ENCODE results near the gene TSNAXIP1. TPM values are rescaled to one million over a fixed set of nuclear protein-coding genes. Genes with fewer than 3 reads are reported as not detected.

The TSNAXIP1 gene
- total and polyA plus RNA-seq, 2 experiments from 2014 or later: 0.97 to 2.4 TPM

GRCh38 chr16:67780847-67781564 is 25.7 kb upstream of the TSNAXIP1 start:
- H3K9me2 ChIP-seq (ENCODE audit: insufficient read depth): no peaks in the 10 kb centered on the region
- no peak overlapping the region for H3K4me2 ChIP-seq
- H3K4me1 Mint-ChIP-seq: peaks cover 2% of the 10 kb centered on the region; the same call in 1 of the 3 replicates
- no peaks in the 10 kb centered on the region for H3K27me3 ChIP-seq (ENCODE audit: insufficient read depth)
- no peak overlapping the region for H3K27ac ChIP-seq (ENCODE audit: low read depth)
- ATAC-seq (no peak), DNase-seq (ENCODE audit: low spot score) (no peak)
- H3K79me2 ChIP-seq (replicated peaks; ENCODE audit: insufficient read depth): peaks cover 31% of the 10 kb centered on the region
- no peaks in the 10 kb centered on the region for H3F3A ChIP-seq (replicated peaks; ENCODE audit: low read depth)
- H3K27ac Mint-ChIP-seq: no peak overlapping the region; the same call in 1 of the 2 replicates
- no peaks in the 10 kb centered on the region for H3K4me1 ChIP-seq (ENCODE audit: insufficient read depth)
- H3K36me3 Mint-ChIP-seq (ENCODE audit: low read depth): no peaks in the 10 kb centered on the region; the same call in 1 of the 3 replicates
- H4K20me1 ChIP-seq (replicated peaks; ENCODE audit: insufficient read depth): peaks cover 4% of the 10 kb centered on the region; the same call in 1 of the 2 replicates
- no peak overlapping the region for H3K4me3 Mint-ChIP-seq
- no peaks in the 10 kb centered on the region for H3K36me3 ChIP-seq (ENCODE audit: insufficient read depth)
- no peak overlapping the region for H3K4me3 ChIP-seq
- H3K9me3 Mint-ChIP-seq: no peaks in the 10 kb centered on the region
- H3K27me3 Mint-ChIP-seq (ENCODE audit: insufficient read depth, low read depth, poor library complexity): peaks cover 4% of the 10 kb centered on the region
- H2AFZ ChIP-seq: no peak overlapping the region
- no peak for TF ChIP-seq JUNB (IDR thresholded peaks at IDR 0.05; ENCODE audit: unreplicated experiment)
- TF ChIP-seq EZH2 (IDR thresholded peaks at IDR 0.05; ENCODE audit: low read depth, unreplicated experiment): no peak
- TF ChIP-seq ZNF462 (CRISPR knock-in tag; IDR thresholded peaks at IDR 0.05): no peak
- TF ChIP-seq CREB1 (CRISPR knock-in tag; IDR thresholded peaks at IDR 0.05; ENCODE audit: low read depth): no peak
- no peak for TF ChIP-seq ZNF114 (CRISPR knock-in tag; IDR thresholded peaks at IDR 0.05)
- TF ChIP-seq STAT1 (IDR thresholded peaks at IDR 0.05; ENCODE audit: unreplicated experiment): no peak
- no peak for TF ChIP-seq REST (IDR thresholded peaks at IDR 0.05; ENCODE audit: unreplicated experiment)
- no peak for TF ChIP-seq ZNF331 (CRISPR knock-in tag; IDR thresholded peaks at IDR 0.05; ENCODE audit: low read depth)
- no peak for TF ChIP-seq CTCF (conservative IDR thresholded peaks at IDR 0.05; ENCODE audit: low read depth in 2 of 2)
- no peak for TF ChIP-seq NANOG (IDR thresholded peaks at IDR 0.05; ENCODE audit: borderline replicate concordance)
- TF ChIP-seq POLR2AphosphoS5 (IDR thresholded peaks at IDR 0.05; ENCODE audit: low read depth): no peak
- no peak for TF ChIP-seq ETS1 (IDR thresholded peaks at IDR 0.05)
- TF ChIP-seq EZH2phosphoT487 (IDR thresholded peaks at IDR 0.05; ENCODE audit: unreplicated experiment): no peak

Measured in GM23338 (cell line).